HG03457 (cell line): ENCODE measurements around the gene PDGFRA.

Source experiments
- ATAC-seq: cut with Tn5 transposase; IDR thresholded peaks from one replicate; pipeline ENCODE4 v1.9.1; 2021; ENCODE audit warnings: moderate number of reproducible peaks; ENCODE audit not compliant: unreplicated experiment

PDGFRA gene

GRCh38 chr4:54254915-54255246, 25.8 kb downstream of the PDGFRA start:
- no peak for ATAC-seq

DNA sequence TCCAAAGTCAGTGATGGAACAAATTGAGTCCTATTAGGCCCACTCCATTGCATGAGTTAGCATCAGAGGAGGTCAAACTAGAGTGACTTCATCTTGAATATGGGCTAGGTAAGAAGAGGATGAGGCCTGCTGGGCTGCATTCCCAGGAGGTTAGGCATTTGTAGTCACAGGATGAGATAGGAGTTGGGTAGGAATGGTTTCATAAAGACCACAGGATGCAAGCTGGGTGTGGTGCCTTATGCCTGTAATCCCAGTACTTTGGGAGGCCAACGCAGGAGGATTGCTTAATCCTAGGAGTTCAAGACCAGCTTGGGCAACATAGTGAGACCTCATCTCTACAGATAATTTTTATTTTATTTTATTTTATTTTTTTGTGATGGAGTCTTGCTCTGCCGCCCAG, 26.8 kb downstream of the PDGFRA start:
- ATAC-seq, result no peak

- ATAC-seq, result no peak
Measured at GRCh38 chr4:54256491-54257486, 27.7 kb downstream of the PDGFRA start.

DNA sequence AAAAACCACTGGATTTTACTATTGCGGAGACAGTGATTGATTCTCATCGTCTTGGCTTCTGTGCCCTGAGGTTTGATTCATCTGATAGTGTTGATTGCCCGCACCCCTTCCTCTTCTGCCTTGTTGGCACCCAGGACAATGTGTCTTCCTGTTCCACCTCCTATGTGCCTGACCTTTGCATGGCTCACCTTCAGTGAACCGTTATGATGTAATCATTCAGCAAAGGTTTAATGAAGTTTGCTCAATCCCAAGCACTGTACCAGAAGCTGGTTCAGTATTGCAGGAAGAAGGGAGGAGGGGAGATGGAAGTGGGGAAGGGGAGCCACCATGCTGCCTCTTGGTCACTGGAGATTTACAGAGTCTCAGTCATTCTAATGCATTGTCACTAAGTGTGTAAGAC, 36.3 kb downstream of the PDGFRA start:
- no peak for ATAC-seq

DNA sequence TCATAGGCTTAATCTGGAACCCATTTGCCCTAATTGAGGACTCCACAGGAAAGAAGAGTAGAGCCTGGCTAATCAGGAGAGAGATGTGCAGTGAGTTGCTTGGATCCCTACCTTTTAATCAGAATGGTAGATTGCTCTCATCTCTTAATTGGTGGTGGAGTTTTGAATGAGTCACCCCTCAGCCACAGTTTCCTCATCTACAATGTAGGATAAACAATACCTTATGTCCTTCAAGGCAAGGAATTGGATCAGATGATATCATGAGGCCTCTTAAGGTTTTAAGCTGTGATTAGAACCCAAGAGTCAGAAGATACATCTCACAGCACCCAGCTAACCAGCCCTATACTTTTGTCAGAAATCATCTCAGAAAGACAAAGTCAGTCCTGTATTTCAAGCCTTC, 39.1 kb downstream of the PDGFRA start:
- no peak for ATAC-seq

GRCh38 chr4:54271464-54271863, 42.4 kb downstream of the PDGFRA start:
- ATAC-seq, result no peak

GRCh38 chr4:54272051-54272450, 43.0 kb downstream of the PDGFRA start:
- no peak for ATAC-seq

GRCh38 chr4:54274264-54274663, 45.2 kb downstream of the PDGFRA start:
- no peak for ATAC-seq

GRCh38 chr4:54274795-54275665, 45.9 kb downstream of the PDGFRA start:
- no peak for ATAC-seq

DNA sequence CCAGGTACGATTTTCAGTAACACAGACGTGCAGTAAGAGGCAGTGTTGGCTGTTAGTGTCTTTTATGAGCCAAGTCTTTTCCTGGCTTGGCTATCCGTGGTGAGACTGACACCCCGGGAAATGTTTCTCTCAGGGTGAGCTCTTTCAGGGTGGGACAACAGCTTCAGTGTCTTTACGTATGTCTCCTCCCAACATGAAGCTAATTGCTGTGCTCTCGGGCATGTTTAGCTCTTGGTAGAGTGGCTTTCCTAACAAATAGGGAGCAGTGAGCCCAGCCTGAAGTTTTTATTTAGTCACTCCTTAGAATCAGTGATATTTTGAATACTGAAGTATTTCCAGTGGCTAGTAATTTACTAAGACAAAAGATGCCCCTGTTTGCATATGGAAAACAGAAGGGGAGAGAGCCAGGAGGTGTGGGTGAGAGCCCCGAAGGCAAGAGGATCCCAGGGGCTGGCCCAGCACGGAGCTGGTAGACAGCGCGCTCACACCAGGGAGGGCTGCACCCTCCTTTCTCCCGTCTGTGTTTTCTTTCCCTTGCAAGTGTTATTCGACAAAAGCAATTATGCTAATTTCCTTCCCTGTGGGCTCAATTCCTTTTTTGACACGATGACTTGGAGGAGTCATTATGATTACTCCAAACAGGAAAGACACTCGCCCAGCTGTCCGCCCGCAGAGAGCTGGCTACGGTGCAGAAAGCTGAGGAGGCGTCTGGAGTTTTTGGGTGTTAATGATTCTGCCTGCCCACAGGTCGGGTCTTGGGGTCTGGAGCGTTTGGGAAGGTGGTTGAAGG, 47.7 kb downstream of the PDGFRA start:
- ATAC-seq, result no peak

- ATAC-seq, result no peak
Measured at GRCh38 chr4:54277691-54278090, 48.6 kb downstream of the PDGFRA start.

DNA sequence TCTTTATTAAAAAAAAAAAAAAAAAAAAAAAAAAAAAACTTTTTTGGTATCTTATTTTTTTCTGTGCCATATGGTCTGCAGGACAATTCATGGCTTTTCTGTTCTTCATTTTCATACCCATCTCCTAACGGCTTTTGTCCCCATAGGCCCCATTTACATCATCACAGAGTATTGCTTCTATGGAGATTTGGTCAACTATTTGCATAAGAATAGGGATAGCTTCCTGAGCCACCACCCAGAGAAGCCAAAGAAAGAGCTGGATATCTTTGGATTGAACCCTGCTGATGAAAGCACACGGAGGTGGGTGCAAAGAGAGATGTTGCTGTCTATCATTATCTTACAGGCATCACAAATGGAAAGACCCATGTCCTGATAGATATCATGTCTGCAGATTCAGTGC, 49.1 kb downstream of the PDGFRA start:
- ATAC-seq, result no peak

GRCh38 chr4:54281054-54281766, 52.1 kb downstream of the PDGFRA start:
- ATAC-seq, result no peak

GRCh38 chr4:54282837-54283236, 53.7 kb downstream of the PDGFRA start:
- no peak for ATAC-seq

DNA sequence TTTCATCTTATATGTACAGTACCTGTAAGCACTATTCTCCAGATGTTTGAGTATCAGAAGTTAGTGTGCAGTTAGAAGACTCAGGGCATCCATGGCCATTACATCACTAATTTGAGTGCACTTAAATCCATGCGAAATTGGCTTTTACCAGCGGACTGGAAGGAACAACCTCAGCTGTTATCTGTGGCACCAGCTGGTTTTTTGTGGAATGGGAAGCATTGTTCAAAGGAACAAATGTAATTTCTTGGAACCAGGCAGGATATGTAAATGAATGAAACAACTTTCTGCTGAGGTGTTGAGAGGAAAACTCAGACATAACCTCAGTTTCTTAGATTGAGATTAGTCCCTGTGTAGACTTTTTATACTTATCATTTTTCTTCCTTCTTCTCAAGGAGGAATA, 60.2 kb downstream of the PDGFRA start:
- ATAC-seq, result no peak

- no peak for ATAC-seq
Measured at GRCh38 chr4:54290980-54291379, 61.9 kb downstream of the PDGFRA start.

GRCh38 chr4:54296548-54297203, 67.6 kb downstream of the PDGFRA start:
- ATAC-seq, result no peak

DNA sequence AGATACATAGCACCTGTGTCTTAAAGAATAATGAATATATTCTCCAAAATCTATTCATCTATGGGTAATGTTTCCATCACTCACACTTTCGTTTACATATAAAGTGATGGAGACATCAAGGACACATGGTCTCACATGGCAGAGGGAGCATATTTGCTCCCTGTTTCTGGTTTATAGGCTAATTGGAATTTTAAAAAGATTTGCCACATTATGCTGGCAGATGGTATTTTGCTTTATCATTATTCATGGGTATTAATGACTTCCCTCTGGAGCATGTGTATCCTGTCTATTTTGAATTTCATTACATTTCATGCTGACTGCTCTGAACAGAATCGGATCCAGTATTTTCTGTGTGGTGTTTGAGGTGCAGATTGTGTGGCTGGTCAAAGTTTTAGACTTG, 79.0 kb downstream of the PDGFRA start:
- no peak for ATAC-seq

GRCh38 chr4:54315561-54316538, 86.8 kb downstream of the PDGFRA start:
- ATAC-seq, result peak; percentile 97
